ENCODE measurements around the gene UBE2O.

The UBE2O gene

GRCh38 chr17:76468634-76469010 lies 15.7 kb upstream of the UBE2O start:
- no peak for DNase-seq (ENCODE audit: low read depth in 2 of 3, low spot score in 1 of 3)

DNA sequence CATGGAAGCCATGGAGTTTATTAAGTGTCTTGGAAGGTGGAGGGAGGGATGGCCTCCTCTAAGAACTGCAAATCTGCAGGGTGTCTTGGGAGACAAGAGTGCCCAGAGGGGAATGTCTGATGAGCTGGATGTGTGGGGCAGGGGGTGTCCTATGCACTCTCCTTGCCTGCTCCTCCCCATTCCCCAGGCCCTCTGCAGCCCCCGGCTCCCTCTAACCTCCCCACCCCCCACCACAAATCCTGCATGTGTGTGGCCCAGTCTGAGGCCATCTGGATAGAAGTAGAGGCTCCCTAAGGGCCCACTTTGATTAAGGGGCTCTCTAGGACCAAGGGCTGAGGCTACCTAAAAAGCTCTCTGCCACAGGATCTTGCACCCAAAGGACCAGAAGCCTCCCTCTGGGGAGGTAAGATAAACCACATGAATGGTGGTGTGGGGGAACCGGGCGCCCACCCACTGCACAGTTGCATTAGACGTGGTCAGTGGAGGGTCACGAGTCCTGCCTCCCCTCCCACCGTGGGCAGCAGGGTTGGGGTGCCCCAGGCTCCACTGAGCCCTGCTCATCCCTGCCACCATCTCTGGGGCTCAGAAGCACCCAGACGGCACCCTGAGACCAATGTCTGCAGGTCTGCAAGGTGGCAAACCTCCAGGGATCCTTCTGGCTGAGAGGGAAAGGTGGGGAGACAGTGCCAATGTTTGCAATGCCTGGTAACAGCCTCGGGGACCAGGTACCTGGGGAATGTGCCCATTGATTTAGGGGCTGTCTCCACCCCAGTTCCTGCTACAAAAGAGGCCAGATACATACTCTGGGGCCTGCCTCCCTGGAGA lies 15.1 kb upstream of the UBE2O start:
- no peak for DNase-seq (ENCODE audit: low read depth in 2 of 3, low spot score in 1 of 3)

DNA sequence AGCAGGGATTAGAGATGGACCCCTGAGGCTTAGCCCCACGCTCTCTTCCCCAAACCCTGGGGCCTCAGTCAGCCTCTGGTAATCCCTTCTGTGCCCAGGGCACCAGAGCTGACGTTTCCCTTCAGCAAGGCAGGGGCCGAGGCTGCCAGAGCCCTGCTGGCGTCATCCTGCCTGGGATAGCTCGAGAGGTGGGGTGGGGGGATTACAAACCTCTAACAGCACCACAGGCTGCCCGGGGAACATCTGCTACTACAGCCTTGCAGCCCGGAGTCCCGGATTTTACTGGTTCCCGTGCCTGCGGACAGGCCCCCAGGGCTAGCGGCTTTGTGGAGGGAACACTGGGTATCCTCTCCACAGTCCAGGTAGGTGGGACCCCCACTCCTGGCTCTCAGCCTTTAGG lies 14.4 kb upstream of the UBE2O start, which contains the start of gene AANAT:
AANAT (plus strand) TSS at position 238 of the 400 bp plus-strand sequence. CDS start 1,144 bp downstream, outside the sequence.
- no peak for DNase-seq (ENCODE audit: low read depth in 2 of 3, low spot score in 1 of 3)

- no peak for DNase-seq (ENCODE audit: low read depth in 2 of 3, low spot score in 1 of 3)
Observed at GRCh38 chr17:76466775-76467130, 13.8 kb upstream of the UBE2O start.

GRCh38 chr17:76462556-76463290 lies 9.8 kb upstream of the UBE2O start:
- DNase-seq (ENCODE audit: low read depth in 2 of 3, low spot score in 1 of 3), result no peak

DNA sequence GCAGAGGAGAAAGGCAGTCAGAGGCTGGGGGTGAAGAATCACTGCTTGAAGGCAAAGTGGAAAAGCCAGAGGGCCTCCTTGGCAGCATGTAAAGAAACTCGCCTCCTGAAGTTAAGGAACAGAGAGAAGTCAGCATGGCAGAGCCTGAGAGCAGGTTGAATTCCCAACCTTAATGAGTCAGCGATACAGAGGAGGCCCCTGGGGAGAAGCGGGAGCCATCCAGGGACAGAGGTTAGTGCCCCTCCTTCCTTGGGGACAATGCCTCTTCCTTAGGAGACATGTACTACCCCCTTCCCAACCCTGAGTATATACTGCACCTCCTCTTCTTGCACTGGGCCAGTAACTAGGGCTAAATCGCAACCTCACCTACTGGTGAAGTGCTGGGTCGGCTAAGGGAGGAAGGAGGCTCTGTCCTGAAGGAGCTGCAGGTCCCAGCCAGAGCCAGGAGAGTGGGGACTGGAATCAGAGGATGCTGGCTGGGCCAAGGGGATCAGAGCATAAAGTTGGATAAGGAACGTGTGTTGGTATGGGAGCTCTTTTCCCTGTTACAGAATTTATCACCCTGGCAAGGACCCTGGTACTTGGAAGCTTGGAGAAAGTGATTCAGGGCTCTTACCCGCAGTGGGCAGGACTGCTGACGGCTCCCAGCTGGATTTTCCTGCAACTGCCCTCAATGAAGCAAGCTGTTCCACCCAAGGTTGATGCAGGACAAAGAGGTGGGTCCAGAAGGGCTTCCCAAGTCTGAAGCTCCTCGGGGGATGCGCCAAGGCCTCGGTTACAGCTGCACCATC lies 9.0 kb upstream of the UBE2O start:
- no peak for DNase-seq (ENCODE audit: low read depth in 2 of 3, low spot score in 1 of 3)

GRCh38 chr17:76459674-76460073 lies 6.7 kb upstream of the UBE2O start:
- no peak for DNase-seq (ENCODE audit: low read depth in 2 of 3, low spot score in 1 of 3)

DNA sequence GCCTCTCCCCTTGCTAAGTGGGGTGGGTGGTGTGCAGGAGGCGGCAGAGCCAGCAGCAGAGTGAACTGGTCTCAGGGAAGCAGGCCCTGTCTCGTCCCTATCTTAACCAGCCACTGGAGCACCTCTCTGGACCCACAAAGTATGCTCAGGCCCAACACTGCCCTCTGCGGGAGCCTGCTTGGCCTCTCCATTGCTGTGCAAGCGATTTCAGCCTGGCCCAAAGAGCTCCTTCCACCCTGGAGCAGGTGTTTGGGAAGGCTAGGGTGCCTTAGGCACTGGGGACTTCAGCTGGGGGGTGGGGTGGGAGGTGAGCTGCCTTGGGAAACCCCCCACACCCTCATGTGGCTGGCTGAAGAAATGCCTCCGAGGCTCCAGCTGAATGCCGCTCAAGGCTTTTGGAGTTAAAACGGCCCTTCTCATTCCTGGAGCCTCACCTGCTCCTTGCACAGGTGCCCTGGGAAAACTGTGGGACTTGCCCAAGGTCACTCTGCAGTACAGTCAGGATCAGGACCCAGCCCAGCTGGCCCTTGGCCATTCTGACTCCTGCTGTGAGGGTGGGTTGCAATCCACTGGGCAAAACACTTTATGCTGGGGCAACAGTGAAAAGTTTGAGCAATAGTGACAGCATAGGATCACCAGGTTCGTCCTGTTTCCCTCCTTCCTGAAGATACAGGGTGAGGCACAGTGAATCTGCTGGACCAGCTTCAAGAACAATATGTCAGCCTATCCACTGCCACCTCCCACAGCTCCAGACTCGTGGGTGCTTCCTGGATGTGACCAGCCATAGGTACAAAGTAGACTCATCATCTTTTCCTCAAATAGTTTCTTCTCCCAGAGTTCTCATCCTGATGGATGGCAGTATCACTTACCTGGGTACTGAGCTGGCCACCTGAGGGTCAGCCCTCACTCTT lies 5.9 kb upstream of the UBE2O start:
- no peak for DNase-seq (ENCODE audit: low read depth in 2 of 3, low spot score in 1 of 3)

- no peak for DNase-seq (ENCODE audit: low read depth in 2 of 3, low spot score in 1 of 3)
Observed at GRCh38 chr17:76453431-76453743, 435 bp upstream of the UBE2O start.

DNA sequence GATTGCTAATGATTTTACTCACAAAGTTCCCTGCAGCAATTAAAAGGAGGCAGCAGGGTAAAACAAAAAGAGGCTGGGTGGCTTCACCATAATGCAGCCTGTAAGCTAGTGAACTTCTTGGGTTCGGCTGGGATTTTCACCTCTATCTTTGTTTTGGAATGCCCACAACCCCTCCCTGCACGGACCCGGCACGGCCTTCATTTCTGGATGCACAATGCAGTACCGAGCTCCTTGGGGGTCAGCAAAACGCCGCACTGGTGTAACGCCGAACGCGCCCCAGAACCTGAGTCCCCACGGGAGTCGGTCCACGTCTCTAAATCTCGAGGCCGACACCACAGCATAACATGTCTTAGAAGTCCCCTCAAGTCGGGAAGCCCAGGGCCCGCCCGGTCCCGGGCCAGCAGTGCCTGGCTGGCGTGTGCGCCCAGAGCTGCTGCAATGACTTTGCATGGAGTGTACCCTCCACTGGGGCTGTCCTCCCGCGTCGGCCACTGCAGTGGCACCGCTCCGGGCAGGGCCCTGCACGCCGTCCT lies 759 bp downstream of the UBE2O start:
- DNase-seq (ENCODE audit: low read depth in 2 of 3, low spot score in 1 of 3), result no peak

DNA sequence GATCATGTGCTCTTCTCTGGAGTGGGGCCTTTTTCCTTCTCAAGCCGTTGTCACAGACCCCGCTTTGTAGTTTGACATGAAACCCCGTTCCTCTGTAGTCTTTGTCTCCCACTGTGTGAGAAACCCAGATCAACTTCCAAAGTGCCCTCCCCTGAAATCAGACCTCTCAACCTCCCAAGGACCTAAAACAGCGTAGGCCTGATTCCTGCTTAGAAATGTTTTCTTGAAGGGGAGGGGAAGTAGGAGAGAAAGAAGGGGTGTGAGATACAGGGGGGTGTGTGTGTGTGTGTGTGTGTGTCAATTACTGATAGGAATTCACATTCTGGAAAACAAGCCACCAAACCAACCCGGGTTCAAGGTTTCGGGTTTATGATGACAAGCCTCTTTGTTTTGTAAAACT lies 1.4 kb downstream of the UBE2O start:
- DNase-seq (ENCODE audit: low read depth in 2 of 3, low spot score in 1 of 3), result no peak

- DNase-seq (ENCODE audit: low read depth in 2 of 3, low spot score in 1 of 3), result no peak
Observed at GRCh38 chr17:76449126-76449525, 3.8 kb downstream of the UBE2O start.

DNA sequence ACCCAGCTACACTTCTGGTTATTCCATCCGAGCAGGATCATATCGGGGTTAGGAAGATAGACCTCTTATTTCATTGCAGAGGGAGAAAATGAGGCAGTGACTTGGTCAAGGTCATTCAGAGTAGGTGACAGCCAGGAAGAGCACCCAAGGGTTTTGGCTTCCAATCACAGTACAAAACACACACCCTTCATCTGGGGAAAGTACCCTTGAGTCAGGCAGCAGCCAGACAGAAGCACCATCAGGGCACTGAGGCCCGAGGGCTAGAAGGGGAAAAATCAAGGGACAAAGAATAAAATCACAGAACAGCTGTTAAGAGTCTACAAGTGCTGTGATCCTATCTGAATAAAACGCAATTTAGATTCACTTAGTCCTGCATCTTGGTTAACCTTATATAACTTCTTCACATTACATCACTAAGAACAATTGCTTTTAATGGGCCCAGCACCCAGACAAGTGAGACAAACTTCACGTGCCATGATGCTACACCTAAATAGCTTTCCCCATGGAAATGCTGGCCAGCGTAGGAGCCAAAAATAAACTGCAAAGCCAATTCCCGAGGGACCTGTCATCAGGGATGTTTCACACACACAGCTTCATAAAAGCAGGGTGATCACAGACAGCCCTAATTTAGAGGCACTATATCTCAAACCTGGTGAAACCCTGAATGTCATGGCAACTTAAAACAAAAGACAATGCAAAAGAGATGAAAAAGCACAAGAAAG lies 4.9 kb downstream of the UBE2O start:
- DNase-seq (ENCODE audit: low read depth in 2 of 3, low spot score in 1 of 3), result no peak

- no peak for DNase-seq (ENCODE audit: low read depth in 2 of 3, low spot score in 1 of 3)
Observed at GRCh38 chr17:76446449-76447231, 6.3 kb downstream of the UBE2O start.

- no peak for DNase-seq (ENCODE audit: low read depth in 2 of 3, low spot score in 1 of 3)
Observed at GRCh38 chr17:76445697-76446448, 7.1 kb downstream of the UBE2O start.

GRCh38 chr17:76444518-76445311 lies 8.2 kb downstream of the UBE2O start:
- DNase-seq (ENCODE audit: low read depth in 2 of 3, low spot score in 1 of 3), result no peak

Measured in stimulated activated CD4-positive, alpha-beta T cell treated with anti-CD3 and anti-CD28 coated beads, Interleukin-12 subunit alpha, Interleukin-12 subunit beta, amount 100 ng/mL, for 48 hours (primary cell).